HepG2 (cell line): Measurements from ENCODE around the gene PALM. TPM values are rescaled to one million over a fixed set of nuclear protein-coding genes. Genes with fewer than 3 reads are reported as not detected.
A peak's percentile ranks its signal among the peaks of the same experiment; 100 is the strongest.

Source experiments
- AGO1 ChIP-seq: fragments of 200-400 bp; formaldehyde crosslinking; IDR thresholded peaks from 2 replicates; pipeline ENCODE4 v1.6.1; 2017; ENCODE audit warnings: mild to moderate bottlenecking, low read depth, low read length, moderate library complexity; ENCODE audit not compliant: poor library complexity, severe bottlenecking
- ATAD3A ChIP-seq: sonication (generic); formaldehyde crosslinking; IDR thresholded peaks from 2 replicates; pipeline ENCODE4 v1.4.0; 2020; ENCODE audit warnings: missing genetic modification reagents
- ATRX ChIP-seq: sonication (generic); formaldehyde crosslinking; IDR thresholded peaks from 2 replicates; pipeline ENCODE4 v1.4.0; 2020; ENCODE audit warnings: missing genetic modification reagents, borderline replicate concordance
- MATR3 ChIP-seq: sonication (generic); formaldehyde crosslinking; IDR thresholded peaks from 2 replicates; pipeline ENCODE4 v1.4.0; 2020; ENCODE audit warnings: missing genetic modification reagents
- NFIC ChIP-seq: IDR thresholded peaks from 2 replicates; pipeline ENCODE4 v1.6.1; 2012; ENCODE audit warnings: mild to moderate bottlenecking, low read length, inconsistent platforms
- ZFP90 ChIP-seq: sonication (generic); formaldehyde crosslinking; IDR thresholded peaks from 2 replicates; pipeline ENCODE4 v1.8.0; 2022; ENCODE audit warnings: missing genetic modification reagents, mild to moderate bottlenecking, inconsistent platforms, borderline replicate concordance
- ZNF234 ChIP-seq: sonication (generic); formaldehyde crosslinking; conservative IDR thresholded peaks from 2 replicates; pipeline ENCODE4 v1.5.1; 2020; ENCODE audit warnings: mild to moderate bottlenecking, missing genetic modification reagents
- ZNF335 ChIP-seq: sonication (generic); formaldehyde crosslinking; IDR thresholded peaks from 2 replicates; pipeline ENCODE4 v1.4.0; 2020; ENCODE audit warnings: missing genetic modification reagents
- ZNF615 ChIP-seq: sonication (generic); formaldehyde crosslinking; IDR thresholded peaks from 2 replicates; pipeline ENCODE4 v1.5.0; 2020; ENCODE audit warnings: mild to moderate bottlenecking, missing genetic modification reagents, borderline replicate concordance
- ZNF737 ChIP-seq: sonication (generic); formaldehyde crosslinking; IDR thresholded peaks from 2 replicates; pipeline ENCODE4 v1.5.0; 2020; ENCODE audit warnings: missing genetic modification reagents, mild to moderate bottlenecking, borderline replicate concordance
- ZNF747 ChIP-seq: sonication (generic); formaldehyde crosslinking; IDR thresholded peaks from 2 replicates; pipeline ENCODE4 v1.8.1; 2023; ENCODE audit warnings: missing genetic modification reagents, mild to moderate bottlenecking, borderline replicate concordance
- ZNF775 ChIP-seq: sonication (generic); formaldehyde crosslinking; IDR thresholded peaks from 2 replicates; pipeline ENCODE4 v1.4.0; 2020; ENCODE audit warnings: missing genetic modification reagents, mild to moderate bottlenecking, moderate library complexity, borderline replicate concordance
- ZNF839 ChIP-seq: sonication (generic); formaldehyde crosslinking; IDR thresholded peaks from 2 replicates; pipeline ENCODE4 v1.4.0; 2020; ENCODE audit warnings: missing genetic modification reagents, mild to moderate bottlenecking, borderline replicate concordance
- ZNF878 ChIP-seq: sonication (generic); formaldehyde crosslinking; IDR thresholded peaks from 2 replicates; pipeline ENCODE4 v1.8.1; 2023; ENCODE audit warnings: mild to moderate bottlenecking, missing genetic modification reagents, moderate library complexity
- polyA plus RNA-seq, 8 experiments: library from polyadenylated mRNA; depleted of rRNA in 3 of 8; stranded (reverse) in 7 of 8; unstranded in 1 of 8; fragments of >200 nt; fragmentation: Illumina TruSeq in 4 of 8; extraction: Trizol in 4 of 8; gene quantifications; 2 replicates each; pipeline versions ENCODE4 v1.2.1 to v1.2.3, GENCODE V29; 2011 to 2016; ENCODE audit warnings: low read depth in 4 of 8, missing spikeins in 1 of 8, mixed read lengths in 1 of 8; ENCODE audit not compliant: insufficient read depth in 1 of 8
- total RNA-seq, 5 experiments: library from RNA; depleted of rRNA; stranded (reverse); fragments of >200 nt; fragmentation: Illumina TruSeq; extraction: Trizol; gene quantifications; 2 replicates each; pipeline ENCODE4 v1.2.3, GENCODE V29; 2016; ENCODE audit warnings: low read depth in 1 of 5
- TF ChIP-seq, protein P1 (sequence below), 2 experiments: IDR thresholded peaks; 2 replicates each; pipeline ENCODE4 v1.6.1; 2011 to 2012; ENCODE audit warnings: low read length in 2 of 2, borderline replicate concordance in 1 of 2, low read depth in 1 of 2, mild to moderate bottlenecking in 1 of 2, moderate library complexity in 1 of 2
- TF ChIP-seq, protein P2 (sequence below): sonication (generic); formaldehyde crosslinking; IDR thresholded peaks from 2 replicates; pipeline ENCODE4 v1.9.0; 2021; ENCODE audit warnings: mild to moderate bottlenecking, missing genetic modification reagents

Gene PALM
- total and polyA plus RNA-seq, 2 of the 13 experiments (the other 11 are each of a cell fraction or from before 2014, with no cell fraction given), result 4.0 to 9.7 TPM

DNA sequence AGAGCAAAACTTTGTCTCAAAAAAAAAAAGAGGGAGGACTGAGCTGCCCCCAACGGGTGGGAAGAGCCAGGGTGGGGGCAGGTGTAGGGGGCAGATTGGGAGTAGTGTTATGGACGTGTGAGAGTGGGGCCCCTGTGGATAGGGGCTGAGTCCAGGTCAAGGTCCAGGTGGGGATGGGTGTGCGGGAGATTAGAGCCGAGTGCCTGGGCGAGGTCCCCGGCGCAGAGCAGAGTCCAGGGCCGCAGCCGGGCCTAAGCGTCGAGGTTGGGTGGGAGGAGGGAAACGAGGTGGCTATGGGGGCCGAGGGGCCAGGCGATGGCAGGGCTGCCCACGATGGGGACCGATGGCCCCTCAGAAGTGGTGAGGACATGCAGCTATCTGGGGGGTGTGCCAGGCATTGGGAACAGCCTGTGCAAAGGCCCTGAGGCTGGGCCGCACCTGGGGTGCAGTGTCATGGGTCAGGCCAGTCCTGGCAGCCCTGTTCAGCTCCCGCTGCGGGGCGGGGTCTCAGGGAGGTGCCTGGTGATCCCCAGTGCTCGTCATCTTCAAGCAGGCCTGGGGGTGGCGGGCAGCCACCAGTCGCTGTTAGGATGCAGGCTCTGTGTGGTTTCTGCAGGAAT is 29.9 kb downstream of the PALM start (continued):
- TF ChIP-seq ATRX (no peak), ZNF335 (CRISPR knock-in tag) (0 out of 2 replicates have a peak, but pooled peaks have one; percentile 20), ZNF737 (CRISPR knock-in tag) (no peak), ZNF878 (CRISPR knock-in tag) (no peak), ZNF775 (CRISPR knock-in tag) (no peak), MATR3 (CRISPR knock-in tag) (no peak), AGO1 (no peak), ZNF234 (CRISPR knock-in tag) (0 out of 2 replicates have a peak, but pooled peaks have one; percentile 55), ZFP90 (CRISPR knock-in tag) (no peak; the same call in 1 of the 2 replicates), ATAD3A (CRISPR knock-in tag) (no peak), ZNF839 (no peak), NFIC (no peak; the same call in 1 of the 2 replicates), ZNF747 (peak; percentile 87; the same call in 1 of the 2 replicates), ZNF615 (CRISPR knock-in tag) (peak; percentile 43; the same call in 1 of the 2 replicates)
- TF ChIP-seq, protein P1, sequence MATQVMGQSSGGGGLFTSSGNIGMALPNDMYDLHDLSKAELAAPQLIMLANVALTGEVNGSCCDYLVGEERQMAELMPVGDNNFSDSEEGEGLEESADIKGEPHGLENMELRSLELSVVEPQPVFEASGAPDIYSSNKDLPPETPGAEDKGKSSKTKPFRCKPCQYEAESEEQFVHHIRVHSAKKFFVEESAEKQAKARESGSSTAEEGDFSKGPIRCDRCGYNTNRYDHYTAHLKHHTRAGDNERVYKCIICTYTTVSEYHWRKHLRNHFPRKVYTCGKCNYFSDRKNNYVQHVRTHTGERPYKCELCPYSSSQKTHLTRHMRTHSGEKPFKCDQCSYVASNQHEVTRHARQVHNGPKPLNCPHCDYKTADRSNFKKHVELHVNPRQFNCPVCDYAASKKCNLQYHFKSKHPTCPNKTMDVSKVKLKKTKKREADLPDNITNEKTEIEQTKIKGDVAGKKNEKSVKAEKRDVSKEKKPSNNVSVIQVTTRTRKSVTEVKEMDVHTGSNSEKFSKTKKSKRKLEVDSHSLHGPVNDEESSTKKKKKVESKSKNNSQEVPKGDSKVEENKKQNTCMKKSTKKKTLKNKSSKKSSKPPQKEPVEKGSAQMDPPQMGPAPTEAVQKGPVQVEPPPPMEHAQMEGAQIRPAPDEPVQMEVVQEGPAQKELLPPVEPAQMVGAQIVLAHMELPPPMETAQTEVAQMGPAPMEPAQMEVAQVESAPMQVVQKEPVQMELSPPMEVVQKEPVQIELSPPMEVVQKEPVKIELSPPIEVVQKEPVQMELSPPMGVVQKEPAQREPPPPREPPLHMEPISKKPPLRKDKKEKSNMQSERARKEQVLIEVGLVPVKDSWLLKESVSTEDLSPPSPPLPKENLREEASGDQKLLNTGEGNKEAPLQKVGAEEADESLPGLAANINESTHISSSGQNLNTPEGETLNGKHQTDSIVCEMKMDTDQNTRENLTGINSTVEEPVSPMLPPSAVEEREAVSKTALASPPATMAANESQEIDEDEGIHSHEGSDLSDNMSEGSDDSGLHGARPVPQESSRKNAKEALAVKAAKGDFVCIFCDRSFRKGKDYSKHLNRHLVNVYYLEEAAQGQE (IDR thresholded peaks at IDR 0.05; ENCODE audit: borderline replicate concordance in 1 of 2, low read depth in 1 of 2, low read length in 2 of 2), result peak in 1 of 2 experiments; percentile 78; a peak in 2 of 4 replicates
- TF ChIP-seq, protein P2, sequence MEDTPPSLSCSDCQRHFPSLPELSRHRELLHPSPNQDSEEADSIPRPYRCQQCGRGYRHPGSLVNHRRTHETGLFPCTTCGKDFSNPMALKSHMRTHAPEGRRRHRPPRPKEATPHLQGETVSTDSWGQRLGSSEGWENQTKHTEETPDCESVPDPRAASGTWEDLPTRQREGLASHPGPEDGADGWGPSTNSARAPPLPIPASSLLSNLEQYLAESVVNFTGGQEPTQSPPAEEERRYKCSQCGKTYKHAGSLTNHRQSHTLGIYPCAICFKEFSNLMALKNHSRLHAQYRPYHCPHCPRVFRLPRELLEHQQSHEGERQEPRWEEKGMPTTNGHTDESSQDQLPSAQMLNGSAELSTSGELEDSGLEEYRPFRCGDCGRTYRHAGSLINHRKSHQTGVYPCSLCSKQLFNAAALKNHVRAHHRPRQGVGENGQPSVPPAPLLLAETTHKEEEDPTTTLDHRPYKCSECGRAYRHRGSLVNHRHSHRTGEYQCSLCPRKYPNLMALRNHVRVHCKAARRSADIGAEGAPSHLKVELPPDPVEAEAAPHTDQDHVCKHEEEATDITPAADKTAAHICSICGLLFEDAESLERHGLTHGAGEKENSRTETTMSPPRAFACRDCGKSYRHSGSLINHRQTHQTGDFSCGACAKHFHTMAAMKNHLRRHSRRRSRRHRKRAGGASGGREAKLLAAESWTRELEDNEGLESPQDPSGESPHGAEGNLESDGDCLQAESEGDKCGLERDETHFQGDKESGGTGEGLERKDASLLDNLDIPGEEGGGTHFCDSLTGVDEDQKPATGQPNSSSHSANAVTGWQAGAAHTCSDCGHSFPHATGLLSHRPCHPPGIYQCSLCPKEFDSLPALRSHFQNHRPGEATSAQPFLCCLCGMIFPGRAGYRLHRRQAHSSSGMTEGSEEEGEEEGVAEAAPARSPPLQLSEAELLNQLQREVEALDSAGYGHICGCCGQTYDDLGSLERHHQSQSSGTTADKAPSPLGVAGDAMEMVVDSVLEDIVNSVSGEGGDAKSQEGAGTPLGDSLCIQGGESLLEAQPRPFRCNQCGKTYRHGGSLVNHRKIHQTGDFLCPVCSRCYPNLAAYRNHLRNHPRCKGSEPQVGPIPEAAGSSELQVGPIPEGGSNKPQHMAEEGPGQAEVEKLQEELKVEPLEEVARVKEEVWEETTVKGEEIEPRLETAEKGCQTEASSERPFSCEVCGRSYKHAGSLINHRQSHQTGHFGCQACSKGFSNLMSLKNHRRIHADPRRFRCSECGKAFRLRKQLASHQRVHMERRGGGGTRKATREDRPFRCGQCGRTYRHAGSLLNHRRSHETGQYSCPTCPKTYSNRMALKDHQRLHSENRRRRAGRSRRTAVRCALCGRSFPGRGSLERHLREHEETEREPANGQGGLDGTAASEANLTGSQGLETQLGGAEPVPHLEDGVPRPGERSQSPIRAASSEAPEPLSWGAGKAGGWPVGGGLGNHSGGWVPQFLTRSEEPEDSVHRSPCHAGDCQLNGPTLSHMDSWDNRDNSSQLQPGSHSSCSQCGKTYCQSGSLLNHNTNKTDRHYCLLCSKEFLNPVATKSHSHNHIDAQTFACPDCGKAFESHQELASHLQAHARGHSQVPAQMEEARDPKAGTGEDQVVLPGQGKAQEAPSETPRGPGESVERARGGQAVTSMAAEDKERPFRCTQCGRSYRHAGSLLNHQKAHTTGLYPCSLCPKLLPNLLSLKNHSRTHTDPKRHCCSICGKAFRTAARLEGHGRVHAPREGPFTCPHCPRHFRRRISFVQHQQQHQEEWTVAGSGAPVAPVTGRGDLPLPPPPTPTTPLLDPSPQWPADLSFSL, result no peak
